ENCODE measurements around the gene AJM1. TPM values are rescaled to one million over a fixed set of nuclear protein-coding genes. Genes with fewer than 3 reads are reported as not detected.

AJM1 gene
- total RNA-seq, 4 donors from 2014 or later, result 0.83 to 4.7 (median 2.3) TPM

GRCh38 chr9:136849960-136850865 lies 7.9 kb downstream of the AJM1 start:
- H3K4me1 ChIP-seq, result peaks cover 16 to 31% of the 10 kb centered on the region in 2 donors
- H3K9me3 ChIP-seq, result no peaks in the 10 kb centered on the region
- WGBS, 2 donors, result 49 to 71% methylated on average over 22 to 40 of the region's 43 CpGs
- TF ChIP-seq POLR2A (IDR thresholded peaks at IDR 0.05), result no peak
- TF ChIP-seq CTCF (IDR thresholded peaks at IDR 0.05), result no peak
- H3K27me3 ChIP-seq, result no peaks in the 10 kb centered on the region
- H3K4me3 ChIP-seq (replicated peaks in 1 of 3), result peak overlapping the region; percentile 15 to 54 (median 38)
- intact Hi-C loops (cut with DNase I), result loop anchor here (5.0 to 10.0 kb wide), 2 partner anchors 92 to 185 kb away; partner anchors contain the start of genes FBXW5 and FUT7
- peak overlapping the region in 2 of 3 donors; percentile 84 to 88 for H3K27ac ChIP-seq
- DNase-seq, result no peak
- peaks cover 7 to 10% of the 10 kb centered on the region in 2 donors for H3K36me3 ChIP-seq

- TF ChIP-seq POLR2A (IDR thresholded peaks at IDR 0.05) (no peak), CTCF (IDR thresholded peaks at IDR 0.05) (no peak)
- H3K4me1 ChIP-seq, result peaks cover 16 to 26% of the 10 kb centered on the region in 2 donors
- intact Hi-C loops (cut with DNase I), result no loop called here
- no peak overlapping the region for H3K27ac ChIP-seq
- DNase-seq, result no peak
- H3K9me3 ChIP-seq, result no peaks in the 10 kb centered on the region
- 87 to 95% methylated on average over 8 to 15 of the region's 23 CpGs for WGBS, 2 donors
- H3K4me3 ChIP-seq (replicated peaks in 1 of 3), result no peak overlapping the region
- no peaks in the 10 kb centered on the region for H3K27me3 ChIP-seq
- H3K36me3 ChIP-seq, result peaks cover 7 to 10% of the 10 kb centered on the region in 2 donors
Measured at GRCh38 chr9:136850866-136851775, 8.8 kb downstream of the AJM1 start.

GRCh38 chr9:136851941-136852663 lies 9.8 kb downstream of the AJM1 start, which contains the start of gene MAMDC4:
Gene MAMDC4 (plus strand): TSS chr9:136852346. CDS start chr9:136852417, 71 bp downstream.
- 90 to 93% methylated on average over 3 to 5 of the region's 23 CpGs for WGBS, 2 donors
- intact Hi-C loops (cut with DNase I), result no loop called here

More at GRCh38 chr9:136851941-136852663, 9.8 kb downstream of the AJM1 start, which contains the start of gene MAMDC4:
- Histone ChIP-seq H3K36me3 (peaks cover 7 to 10% of the 10 kb centered on the region in 2 donors), H3K4me3 (replicated peaks in 1 of 3) (no peak within 1 kb of the TSS), H3K27ac (no peak within 1 kb of the TSS), H3K4me1 (peaks cover 14 to 17% of the 10 kb centered on the region in 2 donors), H3K9me3 (no peaks in the 10 kb centered on the region), H3K27me3 (no peaks in the 10 kb centered on the region)
- TF ChIP-seq CTCF (IDR thresholded peaks at IDR 0.05) (no peak), POLR2A (IDR thresholded peaks at IDR 0.05) (no peak)
- DNase-seq, result no peak

Measured in thyroid gland (tissue), 4 donors.